H1 (cell line): Measurements from ENCODE around the gene L3MBTL1.

Source experiments
- CHD2 ChIP-seq: IDR thresholded peaks from 2 replicates; pipeline ENCODE4 v1.6.1; 2012; ENCODE audit warnings: low read length, improper control_type of control experiment
- EGR1 ChIP-seq: IDR thresholded peaks from 2 replicates; pipeline ENCODE4 v1.6.1; 2011; ENCODE audit warnings: low read depth, low read length, borderline replicate concordance
- SIN3A ChIP-seq, 2 experiments: IDR thresholded peaks in 1 of 2; conservative IDR thresholded peaks in 1 of 2; 2 replicates each; pipeline ENCODE4 v1.6.1; 2011 to 2012; ENCODE audit warnings: low read length in 2 of 2, improper control_type of control experiment in 1 of 2, low read depth in 1 of 2, mild to moderate bottlenecking in 1 of 2
- YY1 ChIP-seq: IDR thresholded peaks from 2 replicates; pipeline ENCODE4 v1.6.1; 2011; ENCODE audit warnings: low read depth, mild to moderate bottlenecking, low read length
- TF ChIP-seq, protein P1 (sequence below): IDR thresholded peaks from 2 replicates; pipeline ENCODE4 v1.6.1; 2012; ENCODE audit warnings: inconsistent platforms

DNA sequence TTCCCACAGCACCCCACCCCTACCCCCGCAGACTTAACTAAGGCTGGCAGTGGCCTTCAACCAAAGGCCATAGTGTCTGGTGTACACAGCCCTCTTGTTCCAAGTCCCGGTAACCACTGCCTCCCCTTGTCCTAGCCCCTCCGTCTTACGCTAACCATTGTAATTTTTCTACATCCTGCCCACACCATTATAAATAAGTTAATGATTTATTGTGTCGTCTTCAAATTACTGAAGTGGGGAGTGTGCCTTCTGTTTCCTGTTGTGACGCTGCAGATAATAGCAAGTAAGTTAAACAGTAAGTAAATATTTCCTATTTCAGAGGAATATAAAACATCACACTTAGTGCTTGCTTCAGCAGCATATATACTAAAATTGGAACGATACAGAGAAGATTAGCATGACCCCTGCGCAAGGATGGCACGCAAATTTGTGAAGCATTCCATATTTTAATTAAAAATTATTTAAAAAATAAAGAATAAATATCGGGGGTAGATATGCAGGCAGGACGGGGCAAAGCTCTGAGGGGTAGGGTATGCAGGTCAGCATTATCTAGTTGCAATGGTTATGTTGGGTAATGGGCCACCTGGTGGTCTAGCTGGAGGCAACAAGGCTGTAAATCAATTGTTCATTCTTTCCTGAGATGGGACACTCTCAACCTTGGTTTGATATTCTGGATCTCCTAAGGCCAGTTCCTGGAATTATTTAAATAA, 34.7 kb upstream of the L3MBTL1 start:
- TF ChIP-seq, protein P1, sequence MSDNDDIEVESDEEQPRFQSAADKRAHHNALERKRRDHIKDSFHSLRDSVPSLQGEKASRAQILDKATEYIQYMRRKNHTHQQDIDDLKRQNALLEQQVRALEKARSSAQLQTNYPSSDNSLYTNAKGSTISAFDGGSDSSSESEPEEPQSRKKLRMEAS = no peak
- TF ChIP-seq SIN3A (conservative IDR thresholded peaks at IDR 0.05 in 1 of 2, IDR thresholded peaks at IDR 0.05 in 1 of 2; ENCODE audit: low read depth in 1 of 2, low read length in 2 of 2) (no peak), YY1 (no peak), EGR1 (no peak), CHD2 (no peak)
